Tibial nerve (tissue), 4 donors: ENCODE measurements around the gene CRX.
"Not testable (repeated sequence)": the region's sequence is repeated elsewhere in the genome, so short reads cannot be mapped to it uniquely, and the experiment has no call there.

Experiments used
- CTCF ChIP-seq, 5 experiments: fragments of 200-600 bp in 3 of 5; fragments of 450-650 bp in 2 of 5; sonication (generic) in 3 of 5; IDR thresholded peaks; one replicate each; pipeline ENCODE4 v1.5.1; 2016 to 2019; ENCODE audit warnings: antibody characterized with exemption in 5 of 5, mild to moderate bottlenecking in 3 of 5, moderate library complexity in 2 of 5
- EP300 ChIP-seq, 2 donors: sonication (generic); formaldehyde crosslinking; IDR thresholded peaks; one replicate each; pipeline ENCODE4 v1.6.1; 2017; ENCODE audit warnings: antibody characterized with exemption in 2 of 2, mild to moderate bottlenecking in 1 of 2
- POLR2A ChIP-seq, 2 donors: fragments of 450-650 bp; IDR thresholded peaks; one replicate each; pipeline ENCODE4 v1.6.1; 2017; ENCODE audit warnings: antibody characterized with exemption in 2 of 2, mild to moderate bottlenecking in 2 of 2, moderate library complexity in 2 of 2

DNA sequence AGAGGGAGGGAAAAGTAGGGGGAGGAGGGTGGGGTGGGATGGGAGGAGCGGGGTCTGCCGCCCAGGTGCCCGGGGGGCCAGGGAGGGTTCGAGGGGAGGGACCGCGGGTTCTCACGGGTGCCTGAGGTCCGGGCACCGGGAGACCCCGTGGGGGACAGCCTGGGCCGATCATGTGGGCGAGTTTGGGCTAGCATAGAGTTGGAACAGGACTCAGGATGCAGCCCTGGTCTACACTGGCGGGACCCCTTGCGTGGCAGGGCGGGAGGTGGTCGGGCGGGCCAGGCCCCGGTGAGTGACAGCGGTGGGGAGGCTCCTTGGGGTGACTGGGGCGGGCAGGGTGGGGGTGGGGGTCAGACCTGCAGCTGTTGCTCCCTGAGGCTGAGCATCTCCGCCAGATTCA is 18.6 kb upstream of the CRX start:
- TF ChIP-seq CTCF, POLR2A, EP300 (IDR thresholded peaks at IDR 0.05): not testable (repeated sequence)
